Upper lobe of left lung (tissue), 4 donors: ENCODE data around the gene STAP2.

Experiments used
- CTCF ChIP-seq, 6 experiments: fragments of 450-650 bp in 4 of 6; fragments of 200-600 bp in 2 of 6; sonication (generic) in 2 of 6; IDR thresholded peaks; one replicate each; pipeline ENCODE4 v1.5.1; 2016 to 2019; ENCODE audit warnings: antibody characterized with exemption in 6 of 6
- EP300 ChIP-seq, 4 donors: sonication (generic); formaldehyde crosslinking; IDR thresholded peaks; one replicate each; pipeline ENCODE4 v1.5.1; 2017; ENCODE audit warnings: antibody characterized with exemption in 4 of 4, control low read depth in 2 of 4
- POLR2A ChIP-seq, 4 donors: fragments of 450-650 bp; IDR thresholded peaks; one replicate each; pipeline ENCODE4 v1.5.1; 2016 to 2017; ENCODE audit warnings: antibody characterized with exemption in 4 of 4, mild to moderate bottlenecking in 2 of 4

- no peak for TF ChIP-seq CTCF (IDR thresholded peaks at IDR 0.05)
- TF ChIP-seq EP300 (IDR thresholded peaks at IDR 0.05), result no peak
- no peak for TF ChIP-seq POLR2A (IDR thresholded peaks at IDR 0.05)
These were observed 3.6 kb upstream of the STAP2 start for GRCh38 chr19:4342314-4342614.
